HepG2 (cell line): Measurements from ENCODE around the gene MAN1B1. TPM values are rescaled to one million over a fixed set of nuclear protein-coding genes. Genes with fewer than 3 reads are reported as not detected.
A peak's percentile ranks its signal among the peaks of the same experiment; 100 is the strongest.

Source experiments
- FOXA1 ChIP-seq, 2 experiments: fragments of 450-650 bp in 1 of 2; sonication (generic) in 1 of 2; formaldehyde crosslinking in 1 of 2; IDR thresholded peaks; 2 replicates each; pipeline versions ENCODE4 v1.4.0 to v1.6.1; 2016 to 2020; ENCODE audit warnings: missing genetic modification reagents in 1 of 2
- FOXJ3 ChIP-seq: sonication (generic); formaldehyde crosslinking; IDR thresholded peaks from 2 replicates; pipeline ENCODE4 v1.4.0; 2020; ENCODE audit warnings: missing genetic modification reagents, mild to moderate bottlenecking, borderline replicate concordance
- GABPA ChIP-seq, 2 experiments: IDR thresholded peaks; 2 replicates each; pipeline ENCODE4 v1.6.1; 2011 to 2016; ENCODE audit warnings: low read depth in 2 of 2, low read length in 1 of 2, missing biosample characterization in 1 of 2, missing genetic modification characterization in 1 of 2
- HMGA1 ChIP-seq: sonication (generic); formaldehyde crosslinking; conservative IDR thresholded peaks from 2 replicates; pipeline ENCODE4 v1.4.0; 2020; ENCODE audit warnings: missing genetic modification reagents
- NFIB ChIP-seq: sonication (generic); formaldehyde crosslinking; IDR thresholded peaks from 2 replicates; pipeline ENCODE4 v1.9.0; 2021; ENCODE audit warnings: missing genetic modification reagents, mild to moderate bottlenecking, borderline replicate concordance
- SETDB1 ChIP-seq: sonication (generic); formaldehyde crosslinking; IDR thresholded peaks from 2 replicates; pipeline ENCODE4 v1.5.1; 2020; ENCODE audit warnings: missing genetic modification reagents, mild to moderate bottlenecking, borderline replicate concordance
- SMC3 ChIP-seq: IDR thresholded peaks from 2 replicates; pipeline ENCODE4 v1.6.1; 2011; ENCODE audit warnings: low read length, improper control_type of control experiment
- SNAI1 ChIP-seq: sonication (generic); formaldehyde crosslinking; IDR thresholded peaks from 2 replicates; pipeline ENCODE4 v1.5.0; 2020; ENCODE audit warnings: mild to moderate bottlenecking, missing genetic modification reagents, borderline replicate concordance
- SOX13 ChIP-seq, 3 experiments: fragments of 450-650 bp in 1 of 3; sonication (generic) in 1 of 3; formaldehyde crosslinking in 1 of 3; IDR thresholded peaks in 2 of 3; conservative IDR thresholded peaks in 1 of 3; 2 replicates each; pipeline versions ENCODE4 v1.5.0 to v1.6.1; 2016 to 2020; ENCODE audit warnings: antibody characterized with exemption in 1 of 3, mild to moderate bottlenecking in 1 of 3, missing compliant biosample characterization in 1 of 3, missing genetic modification reagents in 1 of 3, moderate library complexity in 1 of 3
- ZBTB8A ChIP-seq: sonication (generic); formaldehyde crosslinking; IDR thresholded peaks from 2 replicates; pipeline ENCODE4 v1.4.0; 2020; ENCODE audit warnings: mild to moderate bottlenecking, low read depth, missing genetic modification reagents, borderline replicate concordance
- ZFX ChIP-seq: sonication (generic); formaldehyde crosslinking; IDR thresholded peaks from 2 replicates; pipeline ENCODE4 v1.4.0; 2020; ENCODE audit warnings: mild to moderate bottlenecking, low read depth, missing genetic modification reagents, moderate library complexity
- ZNF24 ChIP-seq: fragments of 450-650 bp; IDR thresholded peaks from 2 replicates; pipeline ENCODE4 v1.6.1; 2017; ENCODE audit warnings: antibody characterized with exemption, mild to moderate bottlenecking
- ZNF350 ChIP-seq: sonication (generic); formaldehyde crosslinking; IDR thresholded peaks from 2 replicates; pipeline ENCODE4 v1.4.0; 2020; ENCODE audit warnings: mild to moderate bottlenecking, low read depth, missing genetic modification reagents, borderline replicate concordance
- ZNF383 ChIP-seq: sonication (generic); formaldehyde crosslinking; IDR thresholded peaks from 2 replicates; pipeline ENCODE4 v1.4.0; 2020; ENCODE audit warnings: missing genetic modification reagents, mild to moderate bottlenecking, borderline replicate concordance
- ZNF546 ChIP-seq: sonication (generic); formaldehyde crosslinking; conservative IDR thresholded peaks from 2 replicates; pipeline ENCODE4 v1.8.1; 2023; ENCODE audit warnings: mild to moderate bottlenecking, missing genetic modification reagents
- ZNF629 ChIP-seq: sonication (generic); formaldehyde crosslinking; conservative IDR thresholded peaks from 2 replicates; pipeline ENCODE4 v1.5.0; 2020; ENCODE audit warnings: missing genetic modification reagents
- ZNF879 ChIP-seq: sonication (generic); formaldehyde crosslinking; IDR thresholded peaks from 2 replicates; pipeline ENCODE4 v1.8.1; 2023; ENCODE audit warnings: missing genetic modification reagents
- polyA plus RNA-seq, 8 experiments: library from polyadenylated mRNA; depleted of rRNA in 3 of 8; stranded (reverse) in 7 of 8; unstranded in 1 of 8; fragments of >200 nt; fragmentation: Illumina TruSeq in 4 of 8; extraction: Trizol in 4 of 8; gene quantifications; 2 replicates each; pipeline versions ENCODE4 v1.2.1 to v1.2.3, GENCODE V29; 2011 to 2016; ENCODE audit warnings: low read depth in 4 of 8, missing spikeins in 1 of 8, mixed read lengths in 1 of 8; ENCODE audit not compliant: insufficient read depth in 1 of 8
- total RNA-seq, 5 experiments: library from RNA; depleted of rRNA; stranded (reverse); fragments of >200 nt; fragmentation: Illumina TruSeq; extraction: Trizol; gene quantifications; 2 replicates each; pipeline ENCODE4 v1.2.3, GENCODE V29; 2016; ENCODE audit warnings: low read depth in 1 of 5
- TF ChIP-seq, protein P1 (sequence below): IDR thresholded peaks from 2 replicates; pipeline ENCODE4 v1.6.1; 2016
- TF ChIP-seq, protein P2 (sequence below): sonication (generic); formaldehyde crosslinking; IDR thresholded peaks from 2 replicates; pipeline ENCODE4 v1.8.0; 2022; ENCODE audit warnings: missing genetic modification reagents, mild to moderate bottlenecking, moderate library complexity, borderline replicate concordance
- TF ChIP-seq, protein P3 (sequence below): IDR thresholded peaks from 2 replicates; pipeline ENCODE4 v1.6.1; 2016; ENCODE audit warnings: mild to moderate bottlenecking
- TF ChIP-seq, protein P4 (sequence below): sonication (generic); formaldehyde crosslinking; IDR thresholded peaks from 2 replicates; pipeline ENCODE4 v1.4.0; 2020; ENCODE audit warnings: missing genetic modification reagents; ENCODE audit errors: not compliant biosample characterization

The MAN1B1 gene
- total and polyA plus RNA-seq, 2 of the 13 experiments (the other 11 are each of a cell fraction or from before 2014, with no cell fraction given): 48.9 to 59.5 TPM

DNA sequence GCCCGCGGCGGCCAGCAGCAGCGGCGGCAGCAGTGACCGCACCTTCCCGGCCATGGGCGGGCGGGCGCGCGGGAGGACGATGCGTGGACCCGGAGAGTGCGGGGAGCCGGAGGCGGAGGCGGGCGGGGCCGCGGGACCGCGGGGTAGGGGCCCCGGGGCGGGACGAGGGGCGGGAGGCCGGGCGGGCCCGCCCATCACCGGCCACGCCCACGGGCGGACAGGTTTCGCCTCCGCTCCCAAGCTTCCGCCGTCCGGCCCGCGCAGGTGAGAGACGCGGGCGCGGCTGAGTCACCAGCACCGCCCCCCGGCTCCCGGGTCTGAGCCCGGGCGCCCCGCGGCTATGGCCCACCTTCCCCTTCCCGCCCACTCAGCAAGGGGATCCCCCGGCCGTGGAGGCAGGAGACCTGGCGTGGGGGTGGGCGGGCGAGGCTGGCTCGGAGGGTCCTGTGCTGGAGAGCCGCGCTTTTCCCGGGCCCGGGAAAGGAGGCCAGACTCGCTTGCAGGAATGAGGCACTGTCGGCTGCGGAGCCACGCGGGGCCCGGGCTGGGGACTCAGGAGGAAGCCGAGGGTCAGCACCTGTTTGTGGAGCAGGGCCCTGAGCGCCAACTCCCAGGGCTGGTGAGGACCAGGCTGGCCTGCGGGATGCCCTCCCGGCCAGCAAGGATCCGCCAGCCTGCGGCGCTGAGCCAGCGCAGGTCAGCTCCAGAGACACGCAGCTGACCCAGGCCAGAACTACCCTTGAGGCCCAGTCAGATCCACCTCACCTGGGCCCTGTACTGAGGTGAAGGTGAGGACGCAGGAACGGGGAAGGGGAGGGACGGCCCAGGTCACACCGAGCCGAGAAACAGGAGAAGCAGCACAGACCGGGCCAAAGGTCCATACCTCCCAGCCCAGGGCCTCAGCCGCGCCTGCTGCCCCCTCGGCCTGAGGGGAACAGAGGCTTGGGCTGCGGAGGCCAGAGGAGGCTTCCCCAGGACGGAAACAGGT, 32.5 kb upstream of the MAN1B1 start, which contains the start of gene ENTPD2 (continued):
- TF ChIP-seq, protein P1, sequence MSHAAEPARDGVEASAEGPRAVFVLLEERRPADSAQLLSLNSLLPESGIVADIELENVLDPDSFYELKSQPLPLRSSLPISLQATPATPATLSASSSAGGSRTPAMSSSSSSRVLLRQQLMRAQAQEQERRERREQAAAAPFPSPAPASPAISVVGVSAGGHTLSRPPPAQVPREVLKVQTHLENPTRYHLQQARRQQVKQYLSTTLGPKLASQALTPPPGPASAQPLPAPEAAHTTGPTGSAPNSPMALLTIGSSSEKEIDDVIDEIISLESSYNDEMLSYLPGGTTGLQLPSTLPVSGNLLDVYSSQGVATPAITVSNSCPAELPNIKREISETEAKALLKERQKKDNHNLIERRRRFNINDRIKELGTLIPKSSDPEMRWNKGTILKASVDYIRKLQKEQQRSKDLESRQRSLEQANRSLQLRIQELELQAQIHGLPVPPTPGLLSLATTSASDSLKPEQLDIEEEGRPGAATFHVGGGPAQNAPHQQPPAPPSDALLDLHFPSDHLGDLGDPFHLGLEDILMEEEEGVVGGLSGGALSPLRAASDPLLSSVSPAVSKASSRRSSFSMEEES (CRISPR knock-in tag): no peak
- no peak for TF ChIP-seq FOXJ3
- TF ChIP-seq HMGA1: no peak
- peak; percentile 38; the same call in 1 of the 2 replicates for TF ChIP-seq ZBTB8A (CRISPR knock-in tag)
- TF ChIP-seq FOXA1 (IDR thresholded peaks at IDR 0.05): no peak
- TF ChIP-seq FOXA1 (CRISPR knock-in tag; IDR thresholded peaks at IDR 0.05): no peak
- TF ChIP-seq ZNF383 (CRISPR knock-in tag): no peak
- TF ChIP-seq, protein P2, sequence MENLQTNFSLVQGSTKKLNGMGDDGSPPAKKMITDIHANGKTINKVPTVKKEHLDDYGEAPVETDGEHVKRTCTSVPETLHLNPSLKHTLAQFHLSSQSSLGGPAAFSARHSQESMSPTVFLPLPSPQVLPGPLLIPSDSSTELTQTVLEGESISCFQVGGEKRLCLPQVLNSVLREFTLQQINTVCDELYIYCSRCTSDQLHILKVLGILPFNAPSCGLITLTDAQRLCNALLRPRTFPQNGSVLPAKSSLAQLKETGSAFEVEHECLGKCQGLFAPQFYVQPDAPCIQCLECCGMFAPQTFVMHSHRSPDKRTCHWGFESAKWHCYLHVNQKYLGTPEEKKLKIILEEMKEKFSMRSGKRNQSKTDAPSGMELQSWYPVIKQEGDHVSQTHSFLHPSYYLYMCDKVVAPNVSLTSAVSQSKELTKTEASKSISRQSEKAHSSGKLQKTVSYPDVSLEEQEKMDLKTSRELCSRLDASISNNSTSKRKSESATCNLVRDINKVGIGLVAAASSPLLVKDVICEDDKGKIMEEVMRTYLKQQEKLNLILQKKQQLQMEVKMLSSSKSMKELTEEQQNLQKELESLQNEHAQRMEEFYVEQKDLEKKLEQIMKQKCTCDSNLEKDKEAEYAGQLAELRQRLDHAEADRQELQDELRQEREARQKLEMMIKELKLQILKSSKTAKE (CRISPR knock-in tag): no peak; the same call in 1 of the 2 replicates
- 0 out of 2 replicates have a peak, but pooled peaks have one; percentile 13 for TF ChIP-seq ZNF879 (CRISPR knock-in tag)
- no peak for TF ChIP-seq SMC3
- peak; percentile 75 for TF ChIP-seq ZFX
- TF ChIP-seq, protein P3, sequence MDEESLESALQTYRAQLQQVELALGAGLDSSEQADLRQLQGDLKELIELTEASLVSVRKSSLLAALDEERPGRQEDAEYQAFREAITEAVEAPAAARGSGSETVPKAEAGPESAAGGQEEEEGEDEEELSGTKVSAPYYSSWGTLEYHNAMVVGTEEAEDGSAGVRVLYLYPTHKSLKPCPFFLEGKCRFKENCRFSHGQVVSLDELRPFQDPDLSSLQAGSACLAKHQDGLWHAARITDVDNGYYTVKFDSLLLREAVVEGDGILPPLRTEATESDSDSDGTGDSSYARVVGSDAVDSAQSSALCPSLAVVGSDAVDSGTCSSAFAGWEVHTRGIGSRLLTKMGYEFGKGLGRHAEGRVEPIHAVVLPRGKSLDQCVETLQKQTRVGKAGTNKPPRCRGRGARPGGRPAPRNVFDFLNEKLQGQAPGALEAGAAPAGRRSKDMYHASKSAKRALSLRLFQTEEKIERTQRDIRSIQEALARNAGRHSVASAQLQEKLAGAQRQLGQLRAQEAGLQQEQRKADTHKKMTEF (CRISPR knock-in tag): peak; percentile 69
- no peak for TF ChIP-seq SETDB1 (CRISPR knock-in tag)
- TF ChIP-seq ZNF24: no peak
- TF ChIP-seq NFIB: no peak
- TF ChIP-seq SNAI1: no peak
- TF ChIP-seq ZNF546: no peak
- TF ChIP-seq, protein P4, sequence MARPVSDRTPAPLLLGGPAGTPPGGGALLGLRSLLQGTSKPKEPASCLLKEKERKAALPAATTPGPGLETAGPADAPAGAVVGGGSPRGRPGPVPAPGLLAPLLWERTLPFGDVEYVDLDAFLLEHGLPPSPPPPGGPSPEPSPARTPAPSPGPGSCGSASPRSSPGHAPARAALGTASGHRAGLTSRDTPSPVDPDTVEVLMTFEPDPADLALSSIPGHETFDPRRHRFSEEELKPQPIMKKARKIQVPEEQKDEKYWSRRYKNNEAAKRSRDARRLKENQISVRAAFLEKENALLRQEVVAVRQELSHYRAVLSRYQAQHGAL: no peak
- TF ChIP-seq SOX13 (IDR thresholded peaks at IDR 0.05): no peak
- TF ChIP-seq SOX13 (CRISPR knock-in tag; conservative IDR thresholded peaks at IDR 0.05 in 1 of 2, IDR thresholded peaks at IDR 0.05 in 1 of 2): no peak; a peak in 1 of 4 replicates
- TF ChIP-seq ZNF350 (CRISPR knock-in tag): no peak; the same call in 1 of the 2 replicates
- TF ChIP-seq GABPA (IDR thresholded peaks at IDR 0.05; ENCODE audit: low read depth, low read length): no peak
- TF ChIP-seq GABPA (CRISPR knock-in tag; IDR thresholded peaks at IDR 0.05; ENCODE audit: low read depth): no peak
- no peak for TF ChIP-seq ZNF629 (CRISPR knock-in tag)
